B cell (primary cell): Measurements from ENCODE around the gene VPS11. TPM values are rescaled to one million over a fixed set of nuclear protein-coding genes. Genes with fewer than 3 reads are reported as not detected.

Source experiments
- ATAC-seq: fragments of 200-7000 bp; cut with Tn5 transposase; one replicate; pipeline ENCODE4 v1.10.0; 2021; ENCODE audit warnings: low read depth, mild to moderate bottlenecking, moderate number of reproducible peaks, moderate library complexity
- CTCF ChIA-PET: fragments of 350-600 bp; sonication (Branson Sonifier 250); formaldehyde crosslinking; loops from one replicate; lab custom pipeline; 2021; ENCODE audit warnings: antibody characterized with exemption, inconsistent platforms; lab: Charles Lee
- POLR2A ChIA-PET: fragments of 350-600 bp; sonication (Branson Sonifier 250); formaldehyde crosslinking; loops from one replicate; lab custom pipeline; 2021; ENCODE audit warnings: antibody characterized with exemption; lab: Charles Lee
- DNase-seq: peaks from one replicate; pipeline ENCODE4 v3.0.0; 2013
- H2AFZ ChIP-seq: 2 replicates; pipeline ENCODE4 v1.6.1; 2012; ENCODE audit warnings: mild to moderate bottlenecking, low read depth, low read length; ENCODE audit not compliant: insufficient read depth, poor library complexity, severe bottlenecking
- H3K27ac ChIP-seq, 2 donors: 1 replicate in 1 of 2; 2 replicates in 1 of 2; pipeline ENCODE4 v1.5.1; 2012 to 2013; ENCODE audit warnings: low read length in 2 of 2, mild to moderate bottlenecking in 2 of 2, moderate library complexity in 1 of 2
- H3K27me3 ChIP-seq, 4 experiments: fragments of 200-600 bp in 1 of 4; sonication (generic) in 1 of 4; replicated peaks in 1 of 4; 1 replicate in 2 of 4; 2 replicates in 2 of 4; pipeline versions ENCODE4 v1.6.1 to v1.7.0; 2013 to 2016; ENCODE audit warnings: low read length in 3 of 4, mild to moderate bottlenecking in 2 of 4, mixed read lengths in 1 of 4, moderate library complexity in 1 of 4; ENCODE audit not compliant: insufficient read depth in 4 of 4, control insufficient read depth in 3 of 4; ENCODE audit errors: control extremely low read depth in 1 of 4
- H3K36me3 ChIP-seq, 2 experiments: replicated peaks in 1 of 2; 1 replicate in 1 of 2; 2 replicates in 1 of 2; pipeline versions ENCODE4 v1.6.1 to v1.7.1; 2013; ENCODE audit warnings: low read length in 1 of 2; ENCODE audit not compliant: insufficient read depth in 2 of 2, control insufficient read depth in 1 of 2; ENCODE audit errors: control extremely low read depth in 1 of 2, extremely low read depth in 1 of 2
- H3K4me1 ChIP-seq, 2 donors: fragments of 200-600 bp in 1 of 2; sonication (generic) in 1 of 2; 1 replicate in 1 of 2; 2 replicates in 1 of 2; pipeline versions ENCODE4 v1.5.1 to v1.6.1; 2013 to 2017; ENCODE audit warnings: low read length in 2 of 2; ENCODE audit not compliant: control insufficient read depth in 2 of 2, insufficient read depth in 2 of 2
- H3K4me2 ChIP-seq: replicated peaks from 2 replicates; pipeline ENCODE3; 2012; ENCODE audit warnings: mild to moderate bottlenecking, low read depth, low read length; ENCODE audit not compliant: poor library complexity, severe bottlenecking
- H3K4me3 ChIP-seq, 5 experiments: fragments of 200-600 bp in 1 of 5; sonication (generic) in 1 of 5; 1 replicate in 3 of 5; 2 replicates in 2 of 5; pipeline versions ENCODE4 v1.5.1 to v1.7.0; 2011 to 2016; ENCODE audit warnings: low read length in 4 of 5, mild to moderate bottlenecking in 4 of 5, low read depth in 2 of 5, control low read depth in 1 of 5, moderate library complexity in 1 of 5; ENCODE audit not compliant: insufficient read depth in 1 of 5; ENCODE audit errors: control extremely low read depth in 1 of 5, extremely low read depth in 1 of 5
- H3K79me2 ChIP-seq: fragments of 200-600 bp; sonication (generic); one replicate; pipeline ENCODE4 v1.6.0; 2016; ENCODE audit warnings: low read length; ENCODE audit not compliant: control insufficient read depth, insufficient read depth
- H3K9ac ChIP-seq: fragments of 200-600 bp; sonication (generic); 2 replicates; pipeline ENCODE4 v1.6.1; 2017; ENCODE audit warnings: mild to moderate bottlenecking, low read length, moderate library complexity
- H3K9me3 ChIP-seq, 3 donors: one replicate each; pipeline versions ENCODE4 v1.6.1 to v1.7.1; 2013; ENCODE audit warnings: low read length in 2 of 3; ENCODE audit not compliant: control insufficient read depth in 2 of 3, insufficient read depth in 1 of 3; ENCODE audit errors: control extremely low read depth in 1 of 3
- H4K20me1 ChIP-seq: 2 replicates; pipeline ENCODE4 v1.6.0; 2012; ENCODE audit warnings: mild to moderate bottlenecking, low read length; ENCODE audit not compliant: insufficient read depth, control insufficient read depth, poor library complexity, severe bottlenecking
- H3K27ac Mint-ChIP-seq: one replicate; pipeline ENCODE4 v1.8.0; 2021; ENCODE audit warnings: mixed read lengths
- H3K27me3 Mint-ChIP-seq: one replicate; pipeline ENCODE4 v1.8.0; 2021; ENCODE audit warnings: mixed read lengths
- H3K4me1 Mint-ChIP-seq: one replicate; pipeline ENCODE4 v1.8.0; 2021; ENCODE audit warnings: mixed read lengths
- H3K4me3 Mint-ChIP-seq: one replicate; pipeline ENCODE4 v1.8.0; 2021; ENCODE audit warnings: mixed read lengths
- H3K9me3 Mint-ChIP-seq: one replicate; pipeline ENCODE4 v1.8.0; 2022; ENCODE audit warnings: mixed read lengths; ENCODE audit not compliant: insufficient read depth
- CTCF ChIP-seq: fragments of 200-600 bp; IDR thresholded peaks from one replicate; pipeline ENCODE4 v1.8.0; 2022; ENCODE audit warnings: antibody characterized with exemption, mild to moderate bottlenecking
- EZH2 ChIP-seq: IDR thresholded peaks from 2 replicates; pipeline ENCODE4 v1.6.1; 2012; ENCODE audit warnings: borderline replicate concordance, low read depth, mild to moderate bottlenecking, moderate library complexity, low read length; ENCODE audit not compliant: insufficient read depth, poor library complexity, severe bottlenecking
- WGBS: methylation state at CpG from one replicate; pipeline ENCODE4 v1.1.5; 2013; ENCODE audit warnings: missing lambda C conversion rate; ENCODE audit not compliant: insufficient coverage; 5-methylcytosine and 5-hydroxymethylcytosine counted together
- intact Hi-C: fragments of 100-400 bp; cut with micrococcal nuclease; formaldehyde crosslinking; loops from one replicate; pipeline ENCODE4 v1.10.0; 2022
- polyA plus RNA-seq: library from polyadenylated mRNA; depleted of rRNA; stranded (reverse); fragments of >200 nt; gene quantifications from 2 replicates; pipeline ENCODE4 v1.2.3, GENCODE V29; 2012
- total RNA-seq, 2 donors: library from RNA; stranded (reverse); fragments of 120-200 nt in 1 of 2; gene quantifications; 1 replicate in 1 of 2; 2 replicates in 1 of 2; pipeline versions ENCODE4 v1.2.3 to v1.2.4, GENCODE V29; 2013 to 2022

The VPS11 gene
- total and polyA plus RNA-seq, 2 donors (not counting 1 experiment from before 2014, with no cell fraction given) = 35.7 to 64.7 TPM

- peaks cover 20% of the 10 kb centered on the region for H3K4me1 Mint-ChIP-seq
- peaks cover 4 to 10% of the 10 kb centered on the region in 2 donors for H3K4me1 ChIP-seq
- DNase-seq (peak; percentile 99), ATAC-seq (peak; percentile 96)
- H3K4me2 ChIP-seq = peak within 1 kb of the TSS; percentile 92
- intact Hi-C loops = loop anchor here (1.0 kb wide), 6 partner anchors 12 to 91 kb away; partner anchors contain the start of genes CENATAC, HINFP, HYOU1 and RPS25
- H3K9me3 ChIP-seq = no peaks in the 10 kb centered on the region
- H3K4me3 ChIP-seq = peak within 1 kb of the TSS in 4 of 5 experiments; percentile 80 to 89 (median 86)
- TF ChIP-seq CTCF = no peak
- H2AFZ ChIP-seq = peak within 1 kb of the TSS; percentile 98
- WGBS = under 1% methylated on average over 67 of the region's 67 CpGs
- H3K9me3 Mint-ChIP-seq = no peaks in the 10 kb centered on the region
- H3K4me3 Mint-ChIP-seq = peak within 1 kb of the TSS; percentile 92
- peak within 1 kb of the TSS; percentile 85 for H3K9ac ChIP-seq
- CTCF ChIA-PET = interaction anchor here (0.7 to 3.2 kb wide), 7 partner anchors 11 to 341 kb away, joined by 3 to 14 read pairs (median 4); partner anchors contain the start of genes RPS25, TRAPPC4 and VPS11
- POLR2A ChIA-PET = interaction anchor here (0.6 to 1.5 kb wide), 5 partner anchors 11 to 106 kb away, joined by 3 to 5 read pairs (median 3); partner anchors contain the start of genes DPAGT1, RPS25 and TRAPPC4
- H3K27me3 ChIP-seq = no peaks in the 10 kb centered on the region
- H4K20me1 ChIP-seq = no peaks in the 10 kb centered on the region
- peaks cover 16% of the 10 kb centered on the region for H3K79me2 ChIP-seq
- peak within 1 kb of the TSS; percentile 46 to 74 for H3K27ac ChIP-seq
- H3K27ac Mint-ChIP-seq = peak within 1 kb of the TSS; percentile 82
- peaks cover 0 to 6% of the 10 kb centered on the region in 2 experiments for H3K36me3 ChIP-seq
- H3K27me3 Mint-ChIP-seq = no peaks in the 10 kb centered on the region
Measured at GRCh38 chr11:119030329-119031047, 37.1 kb upstream of the VPS11 start, which contains the start of gene SLC37A4. Gene SLC37A4, minus strand, starts transcription at chr11:119030877.

GRCh38 chr11:119031912-119032280, 35.7 kb upstream of the VPS11 start:
- Histone ChIP-seq H3K27me3 (no peaks in the 10 kb centered on the region), H3K27ac (no peak overlapping the region), H3K9ac (no peak overlapping the region), H3K36me3 (peaks cover 0 to 4% of the 10 kb centered on the region in 2 experiments), H2AFZ (peak overlapping the region; percentile 98), H4K20me1 (no peaks in the 10 kb centered on the region), H3K79me2 (peaks cover 16% of the 10 kb centered on the region), H3K4me1 (peaks cover 4 to 10% of the 10 kb centered on the region in 2 donors), H3K4me3 (no peak overlapping the region), H3K9me3 (no peaks in the 10 kb centered on the region), H3K4me2 (no peak overlapping the region)
- intact Hi-C loops = no loop called here
- no CpG with 5 or more reads among the region's 9 CpGs for WGBS
- ChIA-PET POLR2A (no interaction called here), CTCF (interaction anchor here (0.7 to 3.2 kb wide), 5 partner anchors 12 to 342 kb away, joined by 3 to 14 read pairs (median 4); partner anchors contain the start of genes HYOU1, RPS25, TRAPPC4 and VPS11)
- DNase-seq (no peak), ATAC-seq (no peak)
- no peaks in the 10 kb centered on the region for H3K9me3 Mint-ChIP-seq
- H3K4me3 Mint-ChIP-seq = no peak overlapping the region
- no peak for TF ChIP-seq EZH2
- no peak for TF ChIP-seq CTCF
- H3K27ac Mint-ChIP-seq = no peak overlapping the region
- no peaks in the 10 kb centered on the region for H3K27me3 Mint-ChIP-seq
- H3K4me1 Mint-ChIP-seq = peaks cover 20% of the 10 kb centered on the region
